Stimulated activated CD4-positive, alpha-beta T cell treated with anti-CD3 and anti-CD28 coated beads, Interleukin-4, amount 100 ng/mL, for 24 hours (primary cell): ENCODE data around the gene PSMD1.
"Not testable (repeated sequence)": the region's sequence is repeated elsewhere in the genome, so short reads cannot be mapped to it uniquely, and the experiment has no call there.

Experiments used
- DNase-seq: peaks from one replicate; pipeline ENCODE4 v3.0.0-alpha.2; 2020

The PSMD1 gene

DNA sequence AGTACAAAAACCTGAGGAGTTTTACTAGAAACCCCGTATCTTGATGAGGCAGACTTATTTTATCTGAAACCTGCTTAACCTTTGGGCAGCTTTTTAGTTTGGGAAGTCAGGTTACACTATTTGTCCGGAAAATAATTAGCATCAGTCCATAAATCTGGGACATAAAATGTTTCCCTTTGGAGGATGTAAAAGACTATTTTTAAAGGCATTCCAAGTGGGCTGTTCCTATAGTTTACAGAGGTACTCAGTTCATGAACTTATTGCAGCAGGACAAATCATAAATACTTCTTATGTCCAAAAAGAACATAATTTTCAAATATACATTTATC is 61.9 kb downstream of the PSMD1 start:
- no peak for DNase-seq

DNA sequence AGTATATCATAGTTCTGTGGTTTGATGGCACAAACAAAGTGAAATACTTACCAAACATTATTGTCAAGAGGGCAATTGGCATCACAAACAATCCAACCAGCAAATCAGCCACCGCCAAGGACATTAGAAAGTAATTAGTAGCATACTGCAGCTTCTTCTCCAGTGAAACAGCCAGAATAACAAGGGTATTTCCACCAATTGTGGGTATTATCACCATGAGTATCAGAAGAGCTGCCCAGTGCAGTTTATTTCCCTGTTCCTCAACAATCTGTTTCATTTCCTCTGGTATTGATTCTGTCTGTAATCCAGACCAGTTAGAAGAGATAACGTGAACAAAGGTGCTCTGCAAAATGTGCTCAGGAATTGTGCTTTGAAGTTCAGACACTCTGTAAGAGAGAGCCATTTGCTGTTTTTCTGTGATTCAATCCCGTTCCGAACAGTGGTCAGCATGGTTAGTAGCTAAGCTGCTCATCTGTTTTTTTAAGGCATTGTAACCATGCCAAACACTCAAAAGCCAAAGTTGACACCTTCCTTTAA is 66.8 kb downstream of the PSMD1 start:
- DNase-seq, result no peak

DNA sequence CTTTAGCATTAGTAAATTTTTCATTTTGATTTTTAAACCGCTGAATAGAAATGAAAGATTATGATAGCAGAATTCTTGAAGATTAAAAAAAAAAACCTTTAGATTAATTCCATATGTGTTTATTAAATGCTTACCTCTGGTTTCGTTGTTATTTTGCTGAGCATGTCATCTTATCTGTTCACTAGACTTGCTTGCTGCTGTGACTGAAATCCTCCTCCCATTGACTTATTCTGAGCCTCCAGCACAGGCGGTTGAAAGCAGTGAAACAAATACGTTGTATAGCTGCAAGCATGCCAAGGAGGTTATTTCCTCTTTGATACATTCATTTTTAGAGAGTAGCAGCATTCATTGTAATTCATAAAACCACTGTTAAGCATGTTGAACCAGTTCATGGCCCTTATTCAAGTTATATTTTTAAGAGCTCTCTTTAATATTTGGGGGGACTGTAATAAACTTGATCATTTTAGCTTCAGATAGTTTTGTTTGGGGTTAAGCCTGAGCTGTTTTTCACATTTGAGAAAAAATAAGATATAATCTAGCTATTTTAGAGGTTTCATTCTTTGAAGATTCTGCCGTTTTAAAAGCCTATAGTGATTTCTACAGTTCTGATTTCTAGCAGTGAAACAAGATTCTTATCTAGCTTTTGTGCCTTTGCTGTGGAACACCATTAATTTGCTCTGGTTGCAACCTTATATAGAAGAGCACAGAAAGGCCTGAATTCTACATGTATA is 68.3 kb downstream of the PSMD1 start, which contains the start of gene HTR2B:
HTR2B (minus strand) TSS at position 205 of the 731 bp plus-strand sequence. CDS start 1,278 bp downstream, outside the sequence.
- peak; percentile 6 for DNase-seq

DNA sequence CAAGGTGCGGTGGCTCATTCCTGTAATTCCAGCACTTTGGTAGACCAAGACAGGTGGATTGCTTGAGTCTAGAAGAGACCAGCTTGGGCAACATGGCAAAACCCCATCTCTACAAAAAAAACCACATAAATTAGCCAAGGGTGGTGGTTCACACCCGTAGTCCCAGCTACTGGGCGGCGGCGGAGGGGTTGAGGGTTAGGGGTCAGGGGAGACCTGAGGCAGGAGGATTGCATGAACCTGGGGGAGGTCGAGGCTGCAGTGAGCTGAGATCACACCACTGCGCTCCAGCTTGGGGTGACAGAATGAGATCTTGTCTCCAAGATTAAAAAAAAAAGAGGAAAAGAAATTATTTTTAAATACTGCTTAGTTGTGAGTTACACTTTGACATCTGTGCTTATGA is 69.5 kb downstream of the PSMD1 start:
- no peak for DNase-seq

DNA sequence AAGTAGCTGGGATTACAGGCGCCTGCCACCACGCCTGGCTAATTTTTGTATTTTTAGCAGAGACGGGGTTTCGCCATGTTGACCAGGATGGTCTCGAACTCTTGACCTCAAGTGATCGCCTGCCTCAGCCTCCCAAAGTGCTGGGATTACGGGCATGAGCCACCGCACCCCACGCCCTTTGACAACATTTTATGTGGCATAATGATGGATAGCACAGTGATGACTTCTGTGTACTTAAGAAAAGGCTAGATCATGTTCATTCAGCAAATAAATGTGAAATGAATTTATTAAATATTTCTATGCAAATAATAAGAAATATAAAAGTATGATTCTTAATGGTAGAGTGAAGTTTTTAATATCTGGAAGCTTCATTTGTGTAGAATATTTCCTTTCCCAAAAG is 70.8 kb downstream of the PSMD1 start:
- no peak for DNase-seq

DNA sequence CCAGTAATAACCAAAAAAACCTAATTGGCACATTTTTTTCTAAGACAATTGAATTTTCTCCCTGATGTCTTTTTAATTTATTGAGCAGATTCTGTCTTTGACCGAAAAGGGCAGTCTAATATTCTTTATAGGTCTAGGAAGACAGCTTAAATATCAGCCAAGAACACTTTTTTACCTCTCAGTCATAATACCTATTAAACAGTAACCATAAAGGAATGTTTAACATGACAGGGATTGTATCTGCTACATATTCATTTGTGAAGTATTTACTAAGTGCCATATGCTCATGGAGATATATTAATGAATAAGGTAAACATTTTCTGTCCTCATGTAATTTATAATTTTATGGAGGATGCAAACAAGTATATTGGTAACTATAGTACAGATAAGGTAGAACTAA is 71.3 kb downstream of the PSMD1 start:
- DNase-seq, result no peak

DNA sequence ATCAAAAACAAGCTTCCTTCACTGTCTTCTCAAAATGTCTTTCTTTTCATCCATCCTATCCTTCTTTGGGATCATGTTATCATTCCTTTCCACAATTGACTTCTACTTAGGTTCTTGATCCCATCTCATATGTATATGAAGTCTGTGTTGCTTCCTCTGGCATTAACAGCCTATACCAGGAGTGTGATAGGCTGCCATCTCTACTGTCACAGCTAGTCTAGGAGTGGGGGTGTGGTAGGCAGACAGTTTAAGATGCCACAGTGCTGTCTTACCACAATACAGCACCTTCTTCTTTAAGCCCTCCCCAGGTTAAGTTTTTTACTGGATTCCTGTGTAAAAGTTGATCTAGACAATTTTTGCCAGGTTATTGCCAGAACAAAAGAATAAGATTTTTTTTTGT is 71.9 kb downstream of the PSMD1 start:
- DNase-seq, result no peak

DNA sequence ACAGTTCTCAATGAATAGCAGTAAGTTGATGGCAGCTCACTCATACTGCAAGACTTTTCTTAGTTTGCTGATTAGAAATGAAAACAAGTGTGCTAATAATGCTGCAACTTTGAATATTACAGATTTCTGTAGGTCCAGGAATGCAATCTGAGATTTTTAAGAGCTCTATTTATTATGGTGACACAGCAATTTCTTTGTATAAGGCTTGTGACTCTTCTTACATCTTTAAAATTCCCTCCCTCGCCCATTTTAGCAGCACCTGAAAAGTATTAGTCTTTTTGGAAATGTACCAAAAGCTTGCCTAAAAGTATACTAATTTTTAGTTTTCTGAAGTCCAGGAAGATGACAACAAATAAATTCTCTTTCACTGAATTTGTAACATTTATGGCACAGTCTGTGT is 72.5 kb downstream of the PSMD1 start:
- DNase-seq, result no peak

DNA sequence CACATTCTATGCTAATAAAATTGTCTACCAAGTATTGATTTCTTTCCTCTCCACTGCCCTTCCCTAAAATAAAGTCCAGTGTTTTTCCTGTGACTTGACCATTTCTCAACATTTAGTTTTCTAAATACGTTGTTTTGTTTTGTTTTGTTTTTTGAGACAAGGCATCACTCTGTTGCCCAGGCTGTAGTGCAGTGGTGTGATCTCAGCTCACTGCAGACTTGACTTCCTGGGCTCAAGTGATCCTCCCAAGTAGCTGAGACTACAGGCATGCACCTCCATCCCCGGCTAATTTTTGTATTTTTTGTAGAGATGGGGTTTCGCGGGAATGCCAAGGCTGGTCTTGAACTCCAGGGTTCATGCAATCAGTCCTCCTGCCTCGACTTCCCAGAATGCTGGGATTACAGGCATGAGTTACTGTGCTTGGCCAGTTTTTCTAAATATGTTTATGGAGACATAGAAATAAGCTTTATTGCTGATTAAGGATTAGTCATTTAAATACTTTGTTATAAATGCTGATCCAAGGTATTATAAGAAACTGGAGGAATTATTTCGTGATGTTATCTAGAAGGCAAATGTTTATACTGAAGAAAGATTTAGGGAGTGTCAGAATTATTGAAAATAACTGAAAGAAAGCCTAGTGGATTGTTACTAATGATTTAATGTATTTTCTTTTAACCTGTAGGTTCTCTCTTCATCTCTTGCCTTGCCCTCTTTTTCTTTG is 73.8 kb downstream of the PSMD1 start:
- no peak for DNase-seq

DNA sequence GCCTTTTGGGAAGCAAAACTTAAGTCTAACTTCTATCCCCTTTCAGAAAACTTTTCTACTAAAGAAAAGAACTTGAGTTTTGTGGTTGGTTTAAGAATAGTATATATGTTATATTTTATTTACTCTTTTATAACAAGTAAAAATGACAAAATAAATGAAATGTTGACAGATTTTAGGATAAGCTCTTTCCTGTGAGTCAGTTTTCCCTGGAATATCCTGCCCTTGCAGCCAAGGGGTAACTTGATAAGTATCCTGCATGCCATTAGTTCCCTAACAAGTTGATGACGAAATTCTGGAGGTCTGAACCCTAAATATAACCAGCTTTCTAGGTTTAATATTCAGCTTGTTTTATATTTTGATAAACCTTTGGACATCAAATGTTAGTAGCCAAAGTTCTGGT is 75.5 kb downstream of the PSMD1 start:
- no peak for DNase-seq

DNA sequence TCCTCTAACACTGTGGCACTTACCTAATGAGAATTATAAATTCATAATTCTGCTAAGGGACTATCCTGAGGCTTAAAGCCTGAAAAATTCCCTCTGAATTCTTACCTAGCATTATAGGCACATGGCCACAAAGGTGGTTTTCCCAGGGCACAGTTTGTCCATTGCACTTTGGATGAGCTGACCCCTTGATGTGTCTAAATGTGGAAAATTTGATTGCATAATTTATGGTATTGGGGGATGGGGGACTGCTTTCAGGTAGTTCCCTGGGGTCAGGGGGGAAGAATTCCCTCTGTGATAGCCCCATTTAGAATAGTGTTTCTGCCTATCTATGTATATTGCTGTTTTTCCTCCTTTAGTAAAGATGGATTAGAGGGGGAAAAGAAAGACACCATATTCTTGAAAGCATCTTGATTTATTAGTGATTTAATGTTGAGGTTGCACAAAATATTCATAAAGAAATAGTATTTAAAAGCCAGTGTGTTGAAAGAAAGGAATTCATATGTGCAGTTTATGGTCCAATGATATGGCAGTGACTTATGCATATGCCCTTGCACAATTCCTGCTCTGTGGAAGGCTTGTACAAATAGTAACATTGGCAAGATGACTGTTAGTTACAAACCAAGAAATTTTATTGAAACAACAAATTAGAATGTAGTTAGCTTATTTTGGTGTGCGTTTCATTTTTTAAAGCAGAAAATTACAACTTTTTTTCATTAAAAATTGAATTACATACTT is 76.9 kb downstream of the PSMD1 start:
- no peak for DNase-seq

DNA sequence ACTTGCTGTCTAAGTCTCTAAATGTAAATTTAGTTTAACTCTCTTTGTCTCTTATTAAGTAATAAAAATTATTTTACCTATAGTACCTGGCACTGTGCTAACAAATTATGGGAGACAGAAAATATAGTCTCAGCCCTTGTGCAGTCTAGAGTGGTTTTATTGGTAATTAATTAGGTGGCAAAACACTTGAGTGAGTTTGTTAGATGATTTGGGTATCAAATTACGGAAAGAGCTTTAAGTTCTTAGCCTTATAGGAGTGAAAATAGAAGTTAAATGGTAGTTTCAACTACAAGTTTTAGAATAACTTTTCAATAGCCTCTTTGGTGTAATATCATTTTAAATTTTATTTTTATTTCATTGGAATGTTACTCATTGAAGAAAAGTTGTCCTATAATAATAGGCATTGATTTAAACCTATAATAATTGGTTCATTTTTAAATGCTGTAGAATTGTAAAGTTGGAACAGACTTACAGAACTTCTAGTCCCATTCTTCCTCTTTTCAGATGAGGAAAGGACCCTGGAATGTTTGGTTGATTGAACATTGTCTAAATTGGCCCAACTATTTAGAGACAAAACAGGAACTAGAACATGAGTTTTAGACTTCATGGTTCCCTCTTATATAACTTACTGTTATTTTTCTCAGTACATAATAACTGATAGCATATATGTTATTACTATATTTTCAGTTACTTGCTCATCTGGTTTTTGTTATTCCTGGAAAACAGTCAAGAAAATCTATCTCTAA is 78.4 kb downstream of the PSMD1 start:
- no peak for DNase-seq

DNA sequence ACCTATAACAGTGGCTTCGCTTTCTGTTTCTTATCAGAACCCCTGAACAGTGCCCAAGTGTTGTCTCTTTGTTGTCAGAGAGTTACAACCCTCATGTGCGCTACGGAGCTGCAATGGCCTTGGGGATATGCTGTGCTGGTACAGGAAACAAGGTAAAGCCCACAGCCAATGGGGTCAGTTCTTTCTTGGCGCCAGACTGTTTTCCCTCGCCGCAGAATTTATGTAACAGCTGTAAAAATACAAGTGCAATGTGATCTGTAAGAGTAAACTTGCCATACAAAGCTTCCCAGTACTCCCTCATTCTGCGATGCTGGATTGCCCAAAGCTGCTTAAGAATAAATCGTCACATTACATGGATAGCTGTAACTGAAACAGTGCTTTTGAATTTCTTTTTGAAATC is 82.0 kb downstream of the PSMD1 start:
- DNase-seq, result no peak

DNA sequence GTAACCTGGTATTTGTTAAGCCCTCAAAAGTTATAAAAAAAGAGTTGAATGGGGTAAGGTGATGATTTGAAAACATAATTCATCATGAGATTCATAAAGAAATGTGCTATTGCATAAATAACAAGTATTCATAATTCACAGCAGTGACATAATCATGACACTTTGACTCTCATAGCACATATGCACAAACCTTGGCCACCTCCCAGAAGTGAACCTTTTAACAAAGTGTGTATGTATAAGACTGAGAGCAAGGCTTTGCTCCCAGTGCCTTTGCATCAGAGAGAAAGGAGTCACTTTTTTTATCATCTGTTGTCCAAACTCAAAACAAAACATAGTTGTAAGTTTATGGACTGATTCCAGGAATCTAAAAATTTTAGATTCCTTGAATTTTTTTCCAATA is 83.1 kb downstream of the PSMD1 start:
- no peak for DNase-seq

DNA sequence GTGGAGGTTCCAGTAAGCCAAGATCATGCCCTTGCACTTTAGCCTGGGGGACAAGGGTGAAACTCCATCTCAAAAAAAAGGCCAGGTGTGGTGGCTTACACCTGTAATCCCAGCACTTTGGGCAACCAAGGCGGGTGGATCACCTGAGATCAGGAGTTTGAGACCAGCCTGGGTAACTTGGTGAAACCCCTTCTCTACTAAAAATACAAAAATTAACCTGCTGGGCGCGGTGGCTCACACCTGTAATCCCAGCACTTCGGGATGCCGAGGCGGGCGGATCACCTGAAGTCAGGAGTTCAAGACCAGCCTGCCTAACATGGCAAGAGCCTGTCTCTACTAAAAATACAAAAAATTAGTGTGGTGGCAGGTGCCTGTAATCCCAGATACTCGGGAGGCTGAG is 84.1 kb downstream of the PSMD1 start:
- not testable (repeated sequence) for DNase-seq

DNA sequence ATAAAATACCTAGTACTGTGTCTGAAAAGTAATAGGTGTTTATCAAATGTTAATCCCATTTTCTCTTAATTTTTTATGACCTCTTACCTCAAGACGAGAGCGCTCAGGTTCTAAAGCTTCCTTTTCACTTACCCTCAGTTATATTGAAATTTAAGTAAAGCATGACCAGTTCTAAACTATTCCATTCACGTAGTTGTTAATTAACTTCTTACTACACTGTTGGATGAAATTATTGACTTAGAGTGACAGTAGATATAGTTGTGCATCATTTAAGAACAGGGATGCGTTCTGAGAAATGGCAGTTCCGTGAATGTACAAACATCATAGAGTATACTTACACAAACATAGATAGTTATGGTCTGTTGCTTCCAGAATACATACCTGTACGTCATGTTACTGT is 88.2 kb downstream of the PSMD1 start:
- no peak for DNase-seq

DNA sequence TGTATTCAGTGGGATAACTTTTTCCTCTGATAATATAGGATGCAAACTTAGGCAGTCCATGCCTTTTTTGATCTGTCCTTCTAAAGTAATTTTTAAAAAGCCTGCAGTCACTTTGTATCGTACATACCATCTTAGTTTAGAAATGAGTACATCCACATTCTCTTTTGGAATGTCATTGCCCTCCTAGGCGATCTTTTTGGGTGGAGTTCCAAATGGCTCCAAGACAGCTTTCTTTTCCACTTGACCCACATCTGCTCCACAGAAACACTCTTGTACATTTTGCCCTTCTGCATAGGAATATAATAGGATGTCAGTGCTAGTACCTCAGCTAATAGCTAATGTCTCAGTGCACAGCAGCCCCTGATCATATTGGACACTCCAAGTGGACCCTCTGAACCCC is 90.0 kb downstream of the PSMD1 start:
- no peak for DNase-seq

DNA sequence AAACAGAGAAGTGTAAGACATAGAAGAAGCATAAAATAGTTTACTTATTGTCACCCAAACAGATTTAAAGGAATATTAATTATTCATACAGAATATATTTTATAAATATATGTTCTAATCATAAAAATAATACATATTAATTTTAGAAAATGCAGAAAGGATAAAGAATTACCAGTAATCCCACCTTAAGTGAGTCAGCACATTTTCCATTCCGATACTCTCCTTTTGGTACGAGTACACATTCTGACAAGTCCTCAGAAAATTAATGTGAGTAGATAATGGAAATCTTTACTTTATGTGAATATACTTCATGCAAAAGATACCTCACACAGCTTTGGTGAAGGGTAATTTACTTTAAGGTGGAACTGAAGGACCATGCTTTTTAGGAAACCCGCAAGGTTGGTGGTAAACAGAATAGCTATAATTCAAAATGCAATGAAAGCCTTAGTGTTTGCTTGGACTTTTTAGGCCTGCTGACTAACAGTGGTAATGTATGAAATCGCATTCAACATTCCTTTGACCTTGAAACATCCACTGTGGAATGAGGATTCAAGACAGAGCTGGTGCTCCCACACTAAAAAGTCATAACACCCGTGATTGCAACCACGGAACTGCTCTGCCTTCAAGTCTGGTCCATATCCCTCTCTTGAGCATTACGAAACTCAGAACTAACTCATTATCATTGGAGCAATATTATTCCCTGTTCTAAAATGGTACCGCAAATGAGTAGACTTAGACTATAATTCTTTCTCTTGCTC is 96.3 kb downstream of the PSMD1 start:
- DNase-seq, result no peak

DNA sequence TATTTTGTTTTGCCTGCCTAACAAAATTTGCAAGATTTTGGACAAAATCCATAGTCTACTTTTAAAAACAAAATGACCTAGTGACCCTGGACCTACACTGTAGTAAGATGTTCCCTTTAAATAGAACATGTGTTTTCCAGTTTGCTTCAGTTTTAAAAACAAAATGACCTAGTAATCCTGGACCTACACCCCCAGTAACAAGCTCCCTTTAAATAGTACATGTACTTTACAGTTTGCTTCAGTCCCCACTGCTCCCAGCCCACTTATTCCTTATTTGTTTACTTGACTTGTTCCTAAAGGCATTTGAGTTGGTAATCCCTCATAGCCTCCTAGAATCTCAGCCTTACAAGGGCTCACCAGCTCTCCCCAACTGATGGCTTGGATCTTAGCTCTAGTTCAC is 102.6 kb downstream of the PSMD1 start:
- no peak for DNase-seq

DNA sequence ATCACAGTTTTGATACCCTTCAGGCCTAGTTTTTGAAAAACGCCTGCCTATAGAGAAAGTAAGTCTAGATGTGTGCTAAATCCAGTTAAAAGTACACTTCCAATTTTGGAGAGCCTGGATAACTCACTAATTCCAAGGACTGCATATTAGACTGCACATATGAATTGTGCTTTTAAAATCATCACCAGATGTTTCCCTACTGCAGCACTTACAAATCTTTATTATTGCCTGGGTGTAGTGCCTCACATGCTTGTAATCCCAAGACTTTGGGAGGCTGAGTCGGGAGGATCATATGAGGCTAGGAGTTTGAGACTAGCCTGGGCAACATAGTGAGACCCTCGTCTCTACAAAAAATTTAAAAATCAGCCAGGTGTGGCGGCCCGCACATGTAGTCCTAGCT is 104.0 kb downstream of the PSMD1 start:
- DNase-seq, result no peak

DNA sequence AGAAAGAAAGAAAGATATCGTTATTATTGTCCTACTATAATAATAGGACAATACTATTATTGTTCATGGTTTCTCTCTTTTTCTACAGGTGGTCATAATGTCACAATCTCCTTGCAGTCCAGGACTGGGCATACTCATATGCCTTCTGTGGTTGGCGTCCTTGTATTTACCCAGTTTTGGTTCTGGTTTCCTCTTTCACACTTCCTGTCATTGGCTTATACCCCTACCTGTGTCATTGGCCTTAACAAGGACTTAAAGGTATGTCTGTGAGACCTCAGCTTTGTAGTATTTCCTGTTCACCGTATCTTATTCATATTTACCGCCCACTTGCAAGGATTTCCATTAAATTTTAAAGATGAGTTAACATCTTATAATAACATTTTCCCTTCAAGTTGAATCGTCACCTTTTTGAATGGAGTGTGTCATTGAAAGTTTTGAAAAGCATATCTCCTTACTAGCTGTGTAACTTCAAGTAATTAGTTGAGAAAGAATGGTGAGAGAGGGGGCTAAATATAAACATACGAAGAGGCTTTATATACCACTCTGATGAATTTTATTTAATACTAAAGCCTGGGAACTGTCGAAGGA is 104.7 kb downstream of the PSMD1 start:
- DNase-seq, result no peak

DNA sequence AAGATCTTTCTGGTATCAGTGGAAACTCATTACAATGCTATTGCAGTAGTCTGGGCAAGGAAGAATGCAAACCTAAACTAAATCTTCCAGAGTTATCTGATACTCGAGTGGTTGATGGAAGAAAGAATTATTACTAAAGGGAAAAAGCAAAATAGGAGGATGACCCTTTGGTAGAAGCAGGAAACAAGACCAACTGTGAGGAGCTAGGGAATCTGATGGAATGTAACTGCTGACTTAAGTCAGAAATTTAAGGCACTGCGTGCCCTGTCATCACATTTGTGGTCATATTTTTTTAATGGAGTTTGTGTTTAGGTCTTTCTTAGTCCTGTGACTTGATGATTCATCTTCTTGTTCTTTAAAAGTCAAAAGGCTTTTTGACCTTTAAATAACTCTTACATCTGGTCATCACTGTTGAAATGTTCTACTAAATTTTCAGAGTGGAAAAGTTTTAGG is 105.2 kb downstream of the PSMD1 start:
- no peak for DNase-seq
